Adrenal gland (tissue), 5 donors: ENCODE results near the gene WDTC1.

ENCODE experiments used
- CTCF ChIP-seq, 6 experiments: fragments of 450-650 bp in 4 of 6; fragments of 200-600 bp in 2 of 6; sonication (generic) in 1 of 6; IDR thresholded peaks; 1 replicate in 5 of 6; 2 replicates in 1 of 6; pipeline versions ENCODE4 v1.5.1 to v1.8.0; 2016 to 2021; ENCODE audit warnings: antibody characterized with exemption in 6 of 6, mild to moderate bottlenecking in 2 of 6, moderate library complexity in 1 of 6
- POLR2A ChIP-seq, 2 donors: fragments of 450-650 bp; IDR thresholded peaks; one replicate each; pipeline ENCODE4 v1.6.1; 2017; ENCODE audit warnings: antibody characterized with exemption in 2 of 2, mild to moderate bottlenecking in 2 of 2, moderate library complexity in 1 of 2
- donor health status: DM: no; HTN: no; CAD: no.

GRCh38 chr1:27332536-27333281, 98.3 kb downstream of the WDTC1 start:
- peak; percentile 56 to 78 (median 64) for TF ChIP-seq CTCF (IDR thresholded peaks at IDR 0.05)
- no peak for TF ChIP-seq POLR2A (IDR thresholded peaks at IDR 0.05)
